ENCODE results near the gene KIF26A.

Gene KIF26A

GRCh38 chr14:104130974-104131651 is 7.3 kb upstream of the KIF26A start:
- no peak for DNase-seq (ENCODE audit: low read depth, low spot score)

GRCh38 chr14:104131968-104132732 is 6.2 kb upstream of the KIF26A start:
- no peak for DNase-seq (ENCODE audit: low read depth, low spot score)

- no peak for DNase-seq (ENCODE audit: low read depth, low spot score)
Observed at GRCh38 chr14:104132981-104133380, 5.4 kb upstream of the KIF26A start.

DNA sequence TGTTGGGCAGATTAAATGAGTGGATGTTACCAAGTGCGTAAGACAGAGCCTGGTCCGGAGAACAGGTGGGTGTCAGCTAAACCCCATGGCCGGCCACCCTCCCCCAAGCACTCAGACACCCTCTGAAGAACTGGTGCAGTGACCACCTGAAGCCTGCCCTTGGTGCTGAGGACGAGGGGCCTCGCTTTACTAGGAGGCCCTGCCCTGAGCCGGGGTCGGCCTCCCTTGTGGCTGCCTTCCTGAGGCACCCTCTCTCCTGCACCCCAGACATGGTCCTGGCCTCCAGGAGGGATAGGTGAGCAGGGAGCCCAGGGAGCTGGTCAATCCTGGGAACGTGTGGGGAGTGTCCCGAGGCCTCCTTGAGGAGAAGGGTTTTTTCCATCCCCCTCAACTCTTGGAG is 4.9 kb upstream of the KIF26A start:
- no peak for DNase-seq (ENCODE audit: low read depth, low spot score)

DNA sequence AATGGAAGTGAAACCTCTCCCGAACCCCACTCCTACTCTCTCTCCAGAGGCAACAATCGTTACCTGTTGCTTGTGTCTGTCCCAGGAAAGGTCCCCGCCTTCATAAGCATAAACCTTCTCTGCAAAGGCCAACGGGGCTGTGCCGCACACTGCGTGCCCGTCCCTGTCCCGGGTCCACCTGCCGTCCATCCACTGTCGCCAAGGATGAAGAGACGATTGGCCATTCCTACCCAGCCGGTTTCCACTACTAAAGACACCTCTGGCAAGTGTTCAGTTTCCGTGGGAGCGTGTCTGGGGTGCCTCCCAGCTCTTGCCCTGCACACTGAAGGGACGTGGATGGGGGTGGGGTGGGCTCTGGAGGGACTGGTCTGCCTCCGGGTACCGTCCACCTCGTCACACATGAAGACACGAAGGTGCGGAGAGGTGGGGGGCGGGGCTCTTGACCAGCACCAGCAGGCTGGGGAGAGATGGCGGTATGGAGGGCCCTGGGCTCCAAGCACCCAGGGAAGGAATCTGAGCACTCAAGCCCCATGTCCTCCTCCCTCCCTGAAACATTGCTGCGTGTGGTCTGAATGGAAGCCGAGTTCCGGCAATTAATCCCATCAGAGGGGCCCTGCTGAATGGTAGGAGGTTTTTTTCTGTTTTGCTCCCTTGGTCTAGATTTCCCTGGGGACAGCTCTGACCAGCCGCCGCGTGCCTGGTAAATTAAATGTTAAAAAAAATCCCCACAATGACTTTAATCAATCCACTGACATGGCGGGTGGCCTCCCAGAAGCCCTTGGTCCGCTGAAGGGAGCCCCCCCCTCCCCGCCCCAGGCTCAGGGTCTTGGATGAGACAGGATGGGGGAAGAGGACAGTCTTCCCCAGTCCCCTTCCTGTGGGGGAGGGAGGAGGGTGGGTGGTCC is 4.1 kb upstream of the KIF26A start:
- no peak for DNase-seq (ENCODE audit: low read depth, low spot score)

DNA sequence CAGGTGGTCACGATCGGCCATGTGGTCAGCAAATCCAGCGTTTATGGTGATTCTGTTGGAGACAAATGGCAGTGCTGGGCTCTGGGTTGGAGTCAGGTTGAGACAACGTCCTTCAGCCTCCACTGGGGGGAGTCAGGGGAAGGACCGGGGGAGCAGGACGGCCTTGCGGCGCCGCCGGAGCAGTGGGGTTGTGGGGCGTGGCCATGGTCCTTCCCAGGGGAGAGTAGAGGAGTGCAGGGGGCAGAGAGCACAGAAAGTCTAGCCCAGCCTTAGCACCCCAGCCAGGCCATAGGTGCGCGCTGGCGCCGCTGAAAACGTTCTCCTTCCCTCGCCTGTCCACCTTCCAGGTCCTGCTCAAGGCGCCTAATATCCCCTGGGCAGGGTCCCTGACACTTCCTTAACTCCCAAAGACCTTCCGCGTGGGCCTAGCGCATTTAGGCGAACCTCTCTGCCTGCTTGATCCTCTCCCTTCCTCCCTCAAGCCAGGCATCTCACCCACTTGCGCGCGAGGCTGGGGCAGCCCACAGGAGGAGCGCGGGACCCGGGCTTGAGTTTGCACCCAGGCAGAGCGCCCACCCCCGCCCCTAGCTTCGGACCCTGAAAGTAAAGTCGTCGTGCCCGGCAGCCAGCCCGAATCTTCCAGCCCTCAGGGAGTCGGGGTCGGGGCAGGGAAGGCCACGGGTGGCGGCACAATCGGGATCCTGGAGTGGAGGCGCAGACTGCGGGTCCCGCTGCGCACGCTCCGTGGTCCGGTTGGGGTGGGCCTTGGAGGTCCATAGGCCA is 3.1 kb upstream of the KIF26A start:
- no peak for DNase-seq (ENCODE audit: low read depth, low spot score)

DNA sequence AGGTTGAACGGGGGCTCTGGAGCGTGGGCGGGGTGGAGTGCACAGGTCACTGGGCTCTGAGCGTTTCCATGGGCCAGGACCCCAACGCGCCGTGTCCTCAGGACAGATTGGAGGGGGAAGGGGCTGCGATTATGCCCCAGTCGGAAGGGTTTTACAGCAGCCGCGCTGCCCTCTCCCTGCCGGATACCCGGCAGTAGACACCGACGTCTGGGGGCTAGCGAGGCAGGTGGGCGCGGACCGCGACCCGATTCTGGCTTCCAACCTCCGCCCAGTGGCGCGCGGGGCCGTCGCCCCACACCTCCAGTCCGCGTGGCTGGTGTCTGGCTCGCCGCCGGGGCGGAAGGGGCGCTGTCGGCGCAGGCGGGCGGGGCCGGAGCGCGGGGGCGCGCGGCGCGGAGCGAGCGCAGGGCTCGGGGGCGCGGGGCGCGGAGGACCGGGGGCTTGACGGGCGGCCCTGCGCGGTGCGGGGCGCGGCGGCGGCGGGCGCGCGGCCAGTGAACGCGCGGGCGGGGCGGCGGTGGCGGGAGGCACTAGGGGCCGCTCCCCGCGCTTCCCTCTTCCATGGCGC is 2.4 kb upstream of the KIF26A start:
- DNase-seq (ENCODE audit: low read depth, low spot score): no peak

GRCh38 chr14:104136472-104137296 is 1.7 kb upstream of the KIF26A start:
- no peak for DNase-seq (ENCODE audit: low read depth, low spot score)

- no peak for DNase-seq (ENCODE audit: low read depth, low spot score)
Observed at GRCh38 chr14:104137297-104138097, 890 bp upstream of the KIF26A start.

GRCh38 chr14:104138718-104139459 is 502 bp downstream of the KIF26A start:
- DNase-seq (ENCODE audit: low read depth, low spot score): no peak

GRCh38 chr14:104139460-104140212 is 1.2 kb downstream of the KIF26A start:
- no peak for DNase-seq (ENCODE audit: low read depth, low spot score)

- DNase-seq (ENCODE audit: low read depth, low spot score): no peak
Observed at GRCh38 chr14:104140213-104140462, 1.8 kb downstream of the KIF26A start.

DNA sequence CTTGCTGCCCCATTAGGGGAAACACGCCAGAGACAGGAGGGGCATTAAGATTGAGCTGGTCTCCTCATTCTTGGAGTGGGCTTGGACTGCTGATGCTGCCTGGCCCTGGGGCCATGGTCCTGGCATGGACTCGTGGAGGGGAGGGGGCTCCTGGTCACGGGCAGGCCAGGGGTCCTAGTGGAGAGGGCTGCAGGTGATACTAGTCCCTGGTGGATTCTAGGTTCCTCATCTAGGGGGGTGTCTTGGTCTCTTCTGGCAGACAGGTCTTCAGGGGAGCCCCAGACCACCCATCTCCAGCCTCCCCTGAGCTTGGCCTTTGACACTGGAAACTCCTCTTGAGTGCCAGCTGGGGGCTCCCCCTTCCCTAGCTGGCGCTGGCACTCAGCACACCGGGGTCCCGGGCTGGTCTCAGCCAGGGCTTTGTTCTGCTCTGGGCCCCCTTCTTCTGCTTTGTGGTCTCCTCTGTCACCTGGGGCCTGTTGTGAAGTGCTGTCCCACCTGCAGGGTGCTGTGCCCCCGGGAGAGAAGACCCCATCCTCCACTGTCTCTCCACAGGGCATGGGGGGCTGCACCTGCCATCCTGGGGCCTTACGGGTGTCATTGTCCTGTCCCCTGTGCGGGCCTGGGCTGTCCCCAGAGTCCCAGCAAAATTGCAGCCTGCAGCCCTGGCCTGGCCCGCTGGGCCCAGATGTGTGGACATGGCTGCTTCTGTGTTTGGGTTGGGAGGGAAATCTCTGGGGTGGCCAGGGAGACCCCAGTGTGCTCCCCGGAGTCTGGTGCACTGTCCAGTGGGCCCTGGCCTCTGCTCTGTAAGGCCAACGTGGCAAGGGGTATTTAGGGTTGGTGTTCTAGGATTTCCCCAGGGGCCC is 2.3 kb downstream of the KIF26A start:
- no peak for DNase-seq (ENCODE audit: low read depth, low spot score)

- DNase-seq (ENCODE audit: low read depth, low spot score): no peak
Observed at GRCh38 chr14:104141621-104142091, 3.3 kb downstream of the KIF26A start.

- no peak for DNase-seq (ENCODE audit: low read depth, low spot score)
Observed at GRCh38 chr14:104142136-104142945, 4.0 kb downstream of the KIF26A start.

DNA sequence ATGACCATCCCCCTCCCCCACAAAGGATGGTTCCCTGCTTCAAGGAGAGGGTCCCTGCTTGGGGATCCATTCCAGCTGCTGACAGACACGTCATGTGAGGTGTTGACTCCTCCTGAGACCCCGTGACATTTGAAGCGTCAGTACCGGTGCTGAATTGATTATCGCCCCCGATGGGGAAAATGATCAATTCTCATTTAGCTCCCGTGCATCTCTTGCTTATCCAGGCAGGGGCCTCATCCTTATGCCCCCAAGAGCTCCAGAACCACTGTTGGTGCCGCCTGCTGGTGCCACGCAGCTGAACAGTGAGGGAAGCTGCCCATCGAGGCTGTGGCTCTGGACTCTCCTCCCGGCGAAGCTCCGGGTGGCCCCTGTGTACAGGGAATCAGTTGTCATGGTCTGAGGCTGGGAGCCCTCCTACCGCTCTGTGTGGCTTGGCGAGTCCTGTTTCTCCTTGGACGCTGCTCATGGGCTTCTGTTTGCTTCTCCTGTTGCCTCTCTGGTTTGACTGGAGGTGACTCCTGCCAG is 4.6 kb downstream of the KIF26A start:
- DNase-seq (ENCODE audit: low read depth, low spot score): no peak

Measured in iPS DF 19.7 (cell line).